GM19351 (cell line): ENCODE results near the gene GPT2.
A peak's percentile ranks its signal among the peaks of the same experiment; 100 is the strongest.
"Not testable (repeated sequence)": the region's sequence is repeated elsewhere in the genome, so short reads cannot be mapped to it uniquely, and the experiment has no call there.

Experiments
- ATAC-seq: cut with Tn5 transposase; IDR thresholded peaks from one replicate; pipeline ENCODE4 v1.9.1; 2021; ENCODE audit warnings: mild to moderate bottlenecking, moderate library complexity; ENCODE audit not compliant: unreplicated experiment

Gene GPT2

DNA sequence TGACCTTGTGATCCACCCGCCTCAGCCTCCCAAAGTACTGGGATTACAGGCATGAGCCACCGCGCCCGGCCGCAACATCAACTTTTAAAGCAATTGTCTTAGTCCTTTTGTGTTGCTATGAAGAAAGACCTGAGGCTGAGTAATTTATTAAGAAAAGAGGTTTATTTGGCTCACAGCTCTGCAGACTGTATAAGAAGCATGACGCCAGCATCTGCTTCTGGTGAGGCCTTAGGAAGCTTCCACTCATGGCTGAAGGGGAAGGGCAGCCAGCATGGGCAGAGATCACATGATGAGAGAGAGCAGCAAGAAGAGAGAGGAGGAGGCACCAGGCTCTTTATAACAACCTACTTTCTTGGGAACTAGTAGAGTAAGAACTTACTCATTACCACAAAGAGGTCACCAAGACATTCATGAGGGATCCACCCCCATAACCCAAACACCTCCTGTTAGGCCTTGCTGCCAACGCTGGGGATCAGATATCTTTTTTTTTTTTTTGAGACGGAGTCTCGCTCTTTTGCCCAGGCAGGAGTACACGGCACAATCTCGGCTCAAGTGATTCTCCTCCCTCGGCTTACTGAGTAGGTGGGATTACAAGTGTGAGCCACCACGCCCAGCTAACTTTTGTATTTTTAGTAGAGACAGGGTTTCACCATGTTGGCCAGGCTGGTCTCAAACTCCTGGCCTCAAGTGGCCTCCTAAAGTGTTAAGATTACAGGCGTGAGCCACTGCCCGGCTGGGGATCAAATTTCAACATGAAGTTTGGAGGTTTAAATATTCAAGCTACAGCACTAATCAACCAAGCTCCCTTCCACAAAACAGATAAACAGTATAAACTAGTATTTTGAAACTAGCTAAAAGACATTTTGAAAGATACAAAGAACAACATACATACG lies 21.4 kb upstream of the GPT2 start:
- ATAC-seq: no peak

- ATAC-seq: no peak
These were observed 17.9 kb upstream of the GPT2 start for GRCh38 chr16:46866286-46866685.

- ATAC-seq: not testable (repeated sequence)
These were observed 16.7 kb upstream of the GPT2 start for GRCh38 chr16:46867486-46867885.

GRCh38 chr16:46868891-46869290 lies 15.3 kb upstream of the GPT2 start:
- ATAC-seq: not testable (repeated sequence)

DNA sequence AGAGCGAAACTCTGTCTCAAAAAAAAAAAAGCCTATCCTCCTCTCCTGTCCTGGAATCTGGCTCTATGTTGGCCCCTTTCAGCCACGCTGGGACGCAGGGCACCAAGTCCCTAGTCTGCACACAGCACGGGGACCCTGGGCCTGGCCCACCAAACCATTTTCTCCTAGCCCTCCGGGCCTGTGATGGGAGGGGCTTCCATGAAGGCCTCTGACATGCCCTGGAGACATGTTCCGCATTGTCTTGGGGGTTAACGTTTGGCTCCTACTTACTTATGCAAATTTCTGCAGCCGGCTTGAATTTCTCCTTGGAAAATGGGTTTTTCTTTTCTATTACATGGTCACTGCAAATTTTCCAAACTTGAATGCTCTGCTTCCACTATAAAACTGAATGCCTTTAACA lies 12.6 kb upstream of the GPT2 start:
- ATAC-seq: no peak

DNA sequence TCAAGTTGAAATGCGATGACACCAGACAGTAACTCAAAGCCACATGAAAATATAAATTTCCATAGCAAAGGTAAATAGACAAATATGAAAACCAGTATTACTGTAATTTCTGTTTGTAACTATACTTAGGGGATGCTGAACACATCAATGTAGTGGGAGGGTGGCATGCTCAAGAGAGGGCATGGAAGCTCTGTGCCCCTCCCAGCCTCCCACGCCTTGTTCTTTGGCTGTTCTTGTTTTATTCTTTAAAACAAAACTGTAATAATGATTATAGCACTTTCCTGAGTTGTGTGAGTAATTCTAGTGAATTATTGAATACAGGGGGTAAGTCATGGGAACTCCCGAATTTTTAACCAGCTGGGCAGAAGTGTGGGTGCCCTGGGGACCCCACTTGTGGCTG lies 11.0 kb upstream of the GPT2 start:
- ATAC-seq: no peak

DNA sequence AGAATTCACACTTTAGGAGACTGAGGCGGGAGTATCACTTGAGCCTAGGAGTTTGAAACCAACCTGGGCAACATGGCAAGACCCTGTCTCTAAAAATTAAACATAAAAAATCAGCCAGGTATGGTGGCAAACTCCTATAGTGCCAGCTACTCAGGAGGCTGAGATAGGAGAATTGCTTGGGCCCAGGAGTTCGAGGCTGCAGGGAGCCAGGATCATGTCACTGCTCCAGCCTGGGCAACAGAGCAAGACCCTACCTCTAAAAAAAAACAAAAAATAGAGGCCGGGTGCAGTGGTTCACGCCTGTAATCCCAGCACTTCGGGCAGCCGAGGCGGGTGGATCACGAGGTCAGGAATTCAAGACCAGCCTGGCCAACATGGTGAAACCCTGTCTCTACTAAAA lies 8.9 kb upstream of the GPT2 start:
- ATAC-seq: no peak

- ATAC-seq: no peak
These were observed 1.7 kb upstream of the GPT2 start for GRCh38 chr16:46882304-46882939.

DNA sequence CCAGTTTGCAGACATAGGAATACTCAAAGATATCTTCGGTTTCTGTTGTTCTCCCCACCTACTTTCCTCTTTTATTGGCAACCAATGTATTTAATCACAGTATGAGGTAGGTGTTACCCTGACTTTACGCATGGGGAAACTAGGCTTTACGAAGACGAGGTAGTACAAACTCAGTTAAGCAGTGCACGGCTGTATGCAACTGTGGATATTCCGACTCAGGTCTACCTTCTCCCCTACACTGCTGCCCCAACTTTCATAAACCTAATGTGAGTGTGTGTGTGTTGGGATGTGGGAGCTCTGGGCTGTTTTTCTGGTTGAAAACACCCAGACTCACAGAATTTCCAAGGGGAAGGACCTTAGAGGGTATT lies 1.2 kb upstream of the GPT2 start:
- no peak for ATAC-seq

DNA sequence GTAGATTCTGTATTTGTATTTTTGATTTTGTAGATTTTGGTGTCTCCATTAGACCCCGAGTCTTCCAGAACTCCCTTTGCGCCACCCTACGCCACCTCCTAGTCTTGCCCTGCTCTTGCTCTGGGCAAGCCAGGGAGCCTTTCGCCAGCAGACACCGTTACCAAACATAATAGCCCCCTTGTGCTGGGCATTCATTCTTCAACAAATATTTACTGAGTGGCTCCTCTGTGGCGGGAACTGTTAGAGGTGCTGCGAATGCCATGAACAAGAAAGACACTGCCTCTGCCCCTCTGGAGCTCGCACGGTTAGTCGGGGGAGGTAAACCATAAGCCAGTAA lies 841 bp upstream of the GPT2 start:
- peak; percentile 1 for ATAC-seq

DNA sequence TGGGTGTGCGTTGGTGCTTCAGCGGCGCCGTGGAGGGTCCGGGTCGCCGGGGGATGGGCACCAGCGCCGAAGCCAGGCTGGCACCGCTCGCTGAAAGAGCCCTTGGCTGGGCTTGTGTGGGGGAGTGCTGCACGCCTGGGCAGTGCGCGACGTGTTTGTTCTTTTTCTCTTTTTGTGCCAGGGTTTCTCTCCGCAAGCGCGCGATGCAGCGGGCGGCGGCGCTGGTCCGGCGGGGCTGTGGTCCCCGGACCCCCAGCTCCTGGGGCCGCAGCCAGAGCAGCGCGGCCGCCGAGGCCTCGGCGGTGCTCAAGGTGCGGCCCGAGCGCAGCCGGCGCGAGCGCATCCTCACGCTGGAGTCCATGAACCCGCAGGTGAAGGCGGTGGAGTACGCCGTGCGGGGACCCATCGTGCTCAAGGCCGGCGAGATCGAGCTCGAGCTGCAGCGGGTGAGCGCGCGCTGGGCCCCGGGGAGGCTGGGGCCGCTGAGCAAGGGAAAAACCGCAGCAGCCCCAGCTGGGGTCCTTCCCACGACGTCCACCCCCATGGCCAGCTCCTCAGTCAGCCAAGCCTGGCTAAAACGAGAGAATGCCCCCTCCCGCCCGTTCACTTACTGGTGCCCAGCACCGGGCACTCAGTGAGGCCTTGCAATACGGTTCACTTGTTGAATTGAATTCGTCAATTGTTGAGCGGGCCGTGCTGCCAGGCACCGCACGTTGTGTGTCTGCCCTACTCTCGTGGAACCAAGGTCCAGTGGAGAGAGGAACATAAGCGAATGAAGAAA lies 541 bp downstream of the GPT2 start:
- peak; percentile 12 for ATAC-seq

DNA sequence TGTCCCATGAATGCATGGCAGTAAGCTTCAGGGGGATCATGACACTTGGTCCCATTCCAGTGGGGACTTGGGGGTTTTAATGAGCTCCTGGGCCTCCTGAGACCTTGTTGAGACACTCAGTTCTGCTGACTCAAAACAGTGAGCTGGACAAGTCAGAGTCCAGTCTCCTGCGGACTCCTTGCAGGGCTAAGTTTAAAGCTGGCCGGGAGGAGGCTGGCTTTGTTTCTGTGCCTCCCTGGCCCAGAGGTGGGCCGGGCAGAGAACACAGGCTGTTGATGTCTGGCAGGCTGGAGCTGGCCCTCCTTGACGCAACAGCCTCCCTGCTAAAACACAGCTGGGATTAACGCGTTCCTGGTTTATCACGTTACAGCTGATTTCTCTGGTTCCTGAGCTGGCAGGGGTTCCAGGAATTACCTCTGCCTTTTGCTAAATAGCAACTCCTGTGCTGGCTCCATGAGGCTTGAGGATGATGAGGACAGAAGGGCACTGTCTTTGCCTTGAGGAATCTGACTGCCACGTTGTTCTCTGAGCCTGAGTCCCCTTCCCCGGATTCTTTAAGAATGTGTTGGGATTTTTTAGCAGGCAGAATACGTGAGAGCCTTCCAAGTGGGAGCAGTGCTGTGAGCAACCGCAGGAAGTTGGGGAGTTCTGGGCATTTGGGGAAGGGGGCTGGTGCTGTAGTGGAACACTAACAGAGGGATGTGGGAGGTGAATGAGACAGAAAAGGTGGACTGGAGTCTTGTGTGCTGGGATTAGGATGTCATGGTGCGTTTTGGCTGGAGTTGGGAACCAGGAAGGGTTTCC lies 2.0 kb downstream of the GPT2 start:
- ATAC-seq: no peak

- ATAC-seq: no peak
These were observed 2.8 kb downstream of the GPT2 start for GRCh38 chr16:46886764-46887523.

DNA sequence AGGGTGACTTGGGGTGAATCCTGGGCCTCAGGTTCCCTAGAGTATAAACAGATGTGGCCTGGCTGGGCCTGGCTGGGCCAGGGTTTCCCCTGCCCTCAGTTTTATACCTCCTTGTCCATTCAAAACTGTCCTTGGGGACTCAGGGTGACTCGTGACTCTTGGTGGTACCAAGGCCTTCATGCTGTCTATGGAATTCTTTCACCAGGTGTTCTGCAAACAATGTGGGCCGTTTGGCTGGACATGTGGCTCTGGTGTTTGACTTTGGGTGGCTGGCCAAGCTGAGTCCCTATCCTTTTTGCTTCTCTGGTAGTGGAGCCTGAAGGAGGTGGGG lies 3.3 kb downstream of the GPT2 start:
- ATAC-seq: no peak

DNA sequence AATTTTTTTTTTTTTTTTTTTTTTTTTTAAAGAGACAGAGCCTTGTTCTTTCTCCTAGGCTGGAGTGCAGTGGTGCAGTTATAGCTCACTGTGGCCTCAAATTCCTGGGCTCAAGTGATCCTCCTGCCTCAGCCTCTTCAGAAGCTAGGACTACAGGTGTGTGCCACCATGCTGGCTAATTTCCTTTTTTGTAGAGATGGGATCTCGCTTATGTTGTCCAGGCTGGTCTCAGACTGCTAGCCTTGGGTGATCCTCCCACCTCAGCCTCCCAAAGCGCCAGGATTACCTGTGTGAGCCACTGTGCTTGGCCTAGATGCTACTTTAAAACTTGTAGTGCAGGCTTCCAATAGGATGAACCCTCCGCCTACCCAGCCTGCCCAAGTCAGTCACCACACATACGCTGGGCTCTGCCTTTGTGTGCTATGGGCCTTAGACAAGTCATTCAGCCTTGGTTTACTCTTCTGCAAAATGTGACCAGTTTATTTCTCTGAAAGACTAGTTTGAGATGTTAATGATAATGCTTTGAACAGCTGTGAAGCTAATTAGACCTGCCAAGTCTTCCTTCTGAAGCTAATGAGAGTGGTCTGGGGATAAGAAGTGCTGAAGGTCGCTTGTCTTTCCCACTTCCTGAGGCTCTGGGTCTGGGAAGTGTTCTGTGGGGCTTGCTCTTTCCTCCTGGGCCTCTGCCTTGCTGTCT lies 5.2 kb downstream of the GPT2 start:
- no peak for ATAC-seq

DNA sequence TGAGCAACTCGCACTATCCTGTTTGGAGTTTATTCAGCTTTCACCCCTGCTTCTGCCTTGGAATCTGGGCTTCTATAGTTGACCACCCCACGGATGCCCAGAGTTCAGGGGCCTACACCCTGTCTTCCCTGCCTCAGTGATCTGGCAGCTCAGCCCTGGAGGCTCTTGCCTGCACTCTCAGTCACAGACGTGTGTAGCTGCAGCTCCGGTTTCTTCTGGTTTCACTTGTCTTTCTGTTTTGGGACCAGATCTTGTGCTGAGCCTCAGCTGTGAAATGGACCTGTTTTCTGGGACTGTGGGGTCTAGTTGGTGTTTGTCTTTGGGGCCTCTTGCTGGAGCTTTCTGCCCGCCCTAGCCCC lies 5.8 kb downstream of the GPT2 start:
- peak; percentile 89 for ATAC-seq

DNA sequence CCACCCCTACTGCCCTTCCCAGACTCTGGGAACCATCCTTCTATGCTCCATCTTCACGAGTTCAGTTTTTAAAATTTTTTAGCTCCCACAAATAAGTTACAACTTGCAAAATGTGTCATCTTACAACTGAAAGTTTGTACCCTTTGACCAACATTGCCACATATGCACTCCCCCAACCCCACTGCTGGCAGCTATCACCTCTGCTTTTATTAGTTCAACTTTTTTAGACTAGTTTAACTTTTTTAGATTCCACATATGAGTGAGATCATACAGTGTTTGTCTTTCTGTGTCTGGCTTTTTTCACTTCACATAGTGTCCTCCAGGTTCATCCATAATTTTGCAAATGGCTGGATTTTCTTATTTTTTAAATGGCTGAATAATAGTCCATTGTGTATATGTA lies 7.7 kb downstream of the GPT2 start:
- no peak for ATAC-seq

DNA sequence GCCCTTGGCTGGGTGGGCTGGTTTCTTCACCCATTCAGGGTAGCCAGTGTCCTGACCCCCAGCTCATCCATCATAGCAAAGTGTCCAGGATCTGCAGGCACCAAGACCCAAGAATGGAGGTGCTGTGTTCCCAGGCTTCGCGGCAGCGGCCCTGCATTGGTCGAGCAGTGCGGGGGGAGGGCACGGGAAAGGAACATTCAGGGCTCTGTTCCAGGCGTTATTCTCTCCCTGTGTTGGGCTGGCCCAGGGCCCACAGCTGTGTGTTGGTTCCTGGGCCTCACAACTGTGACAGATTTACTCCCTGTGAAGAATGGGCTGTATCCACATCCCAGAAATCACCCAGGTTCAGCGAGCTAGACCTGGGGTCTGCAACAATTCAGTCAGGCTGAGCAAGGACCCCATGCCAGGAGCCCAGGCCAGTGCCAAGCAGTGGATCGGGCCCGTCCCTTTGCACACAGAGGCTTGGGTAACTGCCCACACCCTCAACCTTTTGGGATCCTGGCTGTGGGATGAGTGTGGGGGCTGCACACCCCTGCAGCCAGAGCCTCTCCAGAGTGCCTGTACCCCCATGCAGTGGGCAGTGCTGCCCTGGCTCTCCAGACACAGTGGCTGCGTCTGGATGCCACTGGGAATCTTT lies 10.0 kb downstream of the GPT2 start:
- no peak for ATAC-seq
